Ovary (tissue), 9 donors: ENCODE measurements around the gene KIAA0825. TPM values are rescaled to one million over a fixed set of nuclear protein-coding genes. Genes with fewer than 3 reads are reported as not detected.

Source experiments
- DNase-seq, 5 donors: peaks; one replicate each; pipeline ENCODE4 v3.0.0-alpha.2; 2019 to 2020
- H3K27ac ChIP-seq, 2 donors: fragments of 200-600 bp; one replicate each; pipeline versions ENCODE4 v1.5.1 to v1.8.0; 2019 to 2022
- H3K27me3 ChIP-seq: fragments of 200-600 bp; one replicate; pipeline ENCODE4 v1.8.0; 2022
- H3K36me3 ChIP-seq: fragments of 200-600 bp; sonication (generic); one replicate; pipeline ENCODE4 v1.5.1; 2019
- H3K4me1 ChIP-seq: one replicate; pipeline ENCODE4 v1.8.1; 2013; ENCODE audit warnings: mild to moderate bottlenecking, moderate library complexity; ENCODE audit not compliant: insufficient read depth
- H3K4me3 ChIP-seq: fragments of 200-600 bp; sonication (generic); one replicate; pipeline ENCODE4 v1.5.1; 2017
- H3K9me3 ChIP-seq, 2 donors: fragments of 200-600 bp in 1 of 2; sonication (generic) in 1 of 2; one replicate each; pipeline versions ENCODE4 v1.5.1 to v1.8.1; 2013 to 2019; ENCODE audit warnings: mild to moderate bottlenecking in 1 of 2, moderate library complexity in 1 of 2
- CTCF ChIP-seq, 3 donors: fragments of 450-650 bp in 2 of 3; fragments of 200-600 bp in 1 of 3; IDR thresholded peaks; one replicate each; pipeline versions ENCODE4 v1.5.1 to v1.8.0; 2016 to 2022; ENCODE audit warnings: antibody characterized with exemption in 3 of 3, mild to moderate bottlenecking in 1 of 3
- EP300 ChIP-seq: sonication (generic); formaldehyde crosslinking; IDR thresholded peaks from one replicate; pipeline ENCODE4 v1.6.1; 2017; ENCODE audit warnings: antibody characterized with exemption
- POLR2A ChIP-seq: fragments of 450-650 bp; IDR thresholded peaks from one replicate; pipeline ENCODE4 v1.6.1; 2017; ENCODE audit warnings: antibody characterized with exemption, mild to moderate bottlenecking, moderate library complexity
- WGBS, 3 donors: extraction: QIAGEN DNeasy Blood & Tissue Kit in 1 of 3; methylation state at CpG; one replicate each; pipeline versions ENCODE4 v1.1.5 to v1.1.7; 2013 to 2017; 5-methylcytosine and 5-hydroxymethylcytosine counted together
- intact Hi-C, 4 donors: fragments of 100-400 bp; cut with DNase I; formaldehyde crosslinking; loops; one replicate each; pipeline versions ENCODE4 v1.11.0 to v1.15.1; 2022 to 2023
- polyA plus RNA-seq, 2 donors: library from polyadenylated mRNA; stranded (reverse); fragments of 200-250 nt in 1 of 2; fragments of 350-450 nt in 1 of 2; fragmentation: Illumina TruSeq in 1 of 2; extraction: RNeasy Lipid Tissue Mini Kit (QIAGEN cat#74804) in 1 of 2; gene quantifications; one replicate each; pipeline ENCODE4 v1.2.3, GENCODE V29; 2013 to 2014
- total RNA-seq, 7 donors: library from RNA; depleted of rRNA in 2 of 7; stranded (reverse); fragments of >200 nt in 2 of 7; fragmentation: NEBNext Ultra II Directional in 3 of 7; extraction: Animal tissue kit (Norgen Biotek cat#: 25700) in 3 of 7; gene quantifications; one replicate each; pipeline versions ENCODE4 v1.1.0 to v1.2.4, GENCODE V29; 2016 to 2023
- donor health status: DM: no; HTN: no; CAD: no; lungs with moderate emphysema.
- donor health status: DM: no; HTN: no; CAD: no.
- donor health status: Bipolar disorder and iron deficiency.
- donor health status: DM: yes; HTN: yes; CAD: no.
- donor health status: DM: no; HTN: no; CAD: no.
- donor health status: DM: yes; HTN: yes; CAD: no.

The KIAA0825 gene
- total and polyA plus RNA-seq, 9 donors = 0.70 to 12.4 (median 3.9) TPM

- H3K27ac ChIP-seq = no peak overlapping the region
- no peak for DNase-seq
- WGBS, 3 donors = 88 to 95% (median 92%) methylated on average over 2 of the region's 2 CpGs
- TF ChIP-seq CTCF (IDR thresholded peaks at IDR 0.05) (no peak), POLR2A (no peak)
- H3K4me3 ChIP-seq = no peak overlapping the region
- no peaks in the 10 kb centered on the region for H3K4me1 ChIP-seq
- intact Hi-C loops = no loop called here
- no peaks in the 10 kb centered on the region for H3K9me3 ChIP-seq
- no peaks in the 10 kb centered on the region for H3K27me3 ChIP-seq
- H3K36me3 ChIP-seq = no peaks in the 10 kb centered on the region
Observed at GRCh38 chr5:94281236-94281801, 337.1 kb downstream of the KIAA0825 start.

GRCh38 chr5:94276751-94277150, 341.7 kb downstream of the KIAA0825 start:
- Histone ChIP-seq H3K9me3 (no peaks in the 10 kb centered on the region), H3K36me3 (no peaks in the 10 kb centered on the region), H3K27ac (no peak overlapping the region), H3K4me1 (no peaks in the 10 kb centered on the region), H3K4me3 (no peak overlapping the region), H3K27me3 (no peaks in the 10 kb centered on the region)
- no peak for DNase-seq
- WGBS, 3 donors = 73 to 90% (median 82%) methylated on average over 1 of the region's 1 CpG
- intact Hi-C loops = no loop called here
- TF ChIP-seq POLR2A (no peak), CTCF (IDR thresholded peaks at IDR 0.05) (no peak), EP300 (no peak)

GRCh38 chr5:94276048-94276447, 342.4 kb downstream of the KIAA0825 start:
- no peak for DNase-seq
- WGBS, 3 donors = 88 to 100% (median 98%) methylated on average over 1 of the region's 1 CpG
- Histone ChIP-seq H3K36me3 (no peaks in the 10 kb centered on the region), H3K9me3 (no peaks in the 10 kb centered on the region), H3K27me3 (no peaks in the 10 kb centered on the region), H3K4me1 (no peaks in the 10 kb centered on the region), H3K4me3 (no peak overlapping the region), H3K27ac (no peak overlapping the region)
- intact Hi-C loops = no loop called here
- TF ChIP-seq EP300 (no peak), CTCF (IDR thresholded peaks at IDR 0.05) (no peak), POLR2A (no peak)

- TF ChIP-seq POLR2A = no peak
- TF ChIP-seq CTCF (IDR thresholded peaks at IDR 0.05) = no peak
- no peak for TF ChIP-seq EP300
- no peak overlapping the region for H3K27ac ChIP-seq
- no peaks in the 10 kb centered on the region for H3K9me3 ChIP-seq
- intact Hi-C loops = no loop called here
- H3K27me3 ChIP-seq = no peaks in the 10 kb centered on the region
- WGBS, 3 donors = 94 to 97% (median 94%) methylated on average over 4 of the region's 4 CpGs
- H3K4me1 ChIP-seq = no peaks in the 10 kb centered on the region
- DNase-seq = no peak
- H3K36me3 ChIP-seq = no peaks in the 10 kb centered on the region
- no peak overlapping the region for H3K4me3 ChIP-seq
Observed at GRCh38 chr5:94274707-94275106, 343.7 kb downstream of the KIAA0825 start.
